Testis (tissue), 3 donors: ENCODE data around the gene VWA8. TPM values are rescaled to one million over a fixed set of nuclear protein-coding genes. Genes with fewer than 3 reads are reported as not detected.
"Not testable (repeated sequence)": the region's sequence is repeated elsewhere in the genome, so short reads cannot be mapped to it uniquely, and the experiment has no call there.

Source experiments
- DNase-seq: peaks from one replicate; pipeline ENCODE4 v3.0.0-alpha.2; 2019
- H3K27ac ChIP-seq, 2 donors: fragments of 200-600 bp; sonication (generic); one replicate each; pipeline ENCODE4 v1.5.1; 2019
- H3K27me3 ChIP-seq: fragments of 200-600 bp; sonication (generic); one replicate; pipeline ENCODE4 v1.5.1; 2019
- H3K36me3 ChIP-seq: fragments of 200-600 bp; sonication (generic); one replicate; pipeline ENCODE4 v1.5.1; 2017; ENCODE audit warnings: low read depth; ENCODE audit errors: missing control alignments
- H3K4me1 ChIP-seq: fragments of 200-600 bp; sonication (generic); one replicate; pipeline ENCODE4 v1.5.1; 2019
- H3K4me3 ChIP-seq, 2 donors: fragments of 200-600 bp; sonication (generic); one replicate each; pipeline ENCODE4 v1.5.1; 2017 to 2019
- H3K9me3 ChIP-seq: fragments of 200-600 bp; sonication (generic); one replicate; pipeline ENCODE4 v1.5.1; 2017
- CTCF ChIP-seq, 3 experiments: fragments of 450-650 bp in 2 of 3; fragments of 200-600 bp in 1 of 3; sonication (generic) in 1 of 3; IDR thresholded peaks; one replicate each; pipeline ENCODE4 v1.5.1; 2016 to 2019; ENCODE audit warnings: antibody characterized with exemption in 3 of 3, mild to moderate bottlenecking in 2 of 3, moderate library complexity in 1 of 3
- POLR2A ChIP-seq: fragments of 450-650 bp; IDR thresholded peaks from one replicate; pipeline ENCODE4 v1.6.1; 2017; ENCODE audit warnings: antibody characterized with exemption, mild to moderate bottlenecking, moderate library complexity
- WGBS, 2 donors: methylation state at CpG; one replicate each; pipeline ENCODE4 v1.1.5; 2018; 5-methylcytosine and 5-hydroxymethylcytosine counted together
- intact Hi-C: fragments of 100-400 bp; cut with DNase I; formaldehyde crosslinking; loops from one replicate; pipeline ENCODE4 v1.15.1; 2023; ENCODE audit warnings: low total_unique reads
- polyA plus RNA-seq: library from polyadenylated mRNA; stranded (reverse); fragments of 350-450 nt; fragmentation: Illumina TruSeq; extraction: RNeasy Lipid Tissue Mini Kit (QIAGEN cat#74804); gene quantifications from one replicate; pipeline ENCODE4 v1.2.3, GENCODE V29; 2014; ENCODE audit warnings: low read depth, low replicate concordance; ENCODE audit not compliant: insufficient read depth
- total RNA-seq, 2 donors: library from RNA; depleted of rRNA; stranded (reverse); fragments of >200 nt; gene quantifications; one replicate each; pipeline ENCODE4 v1.2.3, GENCODE V29; 2016

VWA8 gene
- total and polyA plus RNA-seq, 3 donors from 2014 or later, result 6.9 to 27.1 (median 15.2) TPM

DNA sequence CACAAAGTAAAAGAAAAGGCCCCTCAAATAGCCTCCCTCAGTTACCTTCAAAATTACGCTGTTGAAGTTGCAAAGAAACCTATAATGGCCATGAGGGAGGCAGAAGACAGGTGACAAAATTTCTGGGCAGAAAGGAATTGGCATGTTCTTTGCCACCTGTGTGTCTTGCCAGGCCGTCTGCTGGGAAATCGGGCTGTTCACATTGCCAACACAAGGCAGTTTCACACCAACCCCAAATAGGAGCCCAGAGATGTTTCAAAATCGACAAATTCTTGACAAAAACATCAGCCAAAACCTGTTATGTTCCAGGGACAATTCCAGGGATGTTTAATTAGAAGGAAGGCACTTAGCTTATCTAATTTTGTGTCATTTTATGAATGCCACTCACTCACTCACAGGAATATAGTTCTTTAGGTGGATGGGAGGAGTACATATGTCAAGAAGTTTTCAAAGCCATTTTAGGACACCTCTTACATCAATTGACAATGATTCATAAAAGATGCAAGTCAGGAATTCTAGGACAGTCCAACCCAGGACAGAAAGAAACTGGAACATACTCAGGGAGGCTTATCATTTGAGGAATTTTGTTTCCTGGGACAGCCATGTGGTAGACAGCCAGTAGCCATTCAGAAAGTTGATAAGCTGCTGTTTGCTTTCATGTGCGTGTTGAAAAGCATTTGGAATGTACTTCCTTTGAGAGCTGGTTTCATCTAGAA, 339.0 kb downstream of the VWA8 start:
- H3K27me3 ChIP-seq, result no peaks in the 10 kb centered on the region
- intact Hi-C loops, result no loop called here
- H3K4me3 ChIP-seq, result no peak overlapping the region
- no peaks in the 10 kb centered on the region for H3K4me1 ChIP-seq
- TF ChIP-seq CTCF (IDR thresholded peaks at IDR 0.05), result no peak
- no peak for TF ChIP-seq POLR2A
- 78 to 83% methylated on average over 5 of the region's 5 CpGs for WGBS, 2 donors
- no peaks in the 10 kb centered on the region for H3K36me3 ChIP-seq
- no peaks in the 10 kb centered on the region for H3K9me3 ChIP-seq
- H3K27ac ChIP-seq, result no peak overlapping the region
- DNase-seq, result no peak

- intact Hi-C loops, H3K9me3 ChIP-seq, H3K4me3 ChIP-seq, H3K27ac ChIP-seq, H3K4me1 ChIP-seq, H3K27me3 ChIP-seq, DNase-seq, H3K36me3 ChIP-seq: not testable (repeated sequence)
- WGBS, 2 donors, result 89 to 95% methylated on average over 5 of the region's 5 CpGs
These were observed 343.3 kb downstream of the VWA8 start for GRCh38 chr13:41617633-41618032.

- no peaks in the 10 kb centered on the region for H3K36me3 ChIP-seq
- H3K27me3 ChIP-seq, result no peaks in the 10 kb centered on the region
- H3K9me3 ChIP-seq, result no peaks in the 10 kb centered on the region
- H3K4me1 ChIP-seq, result peaks cover 7% of the 10 kb centered on the region
- TF ChIP-seq CTCF (IDR thresholded peaks at IDR 0.05) (no peak), POLR2A (no peak)
- H3K4me3 ChIP-seq, result no peak overlapping the region
- WGBS, 2 donors, result 59 to 69% methylated on average over 3 of the region's 3 CpGs
- no peak overlapping the region for H3K27ac ChIP-seq
- intact Hi-C loops, result no loop called here
- no peak for DNase-seq
These were observed 344.8 kb downstream of the VWA8 start for GRCh38 chr13:41616151-41616550.

- no peak overlapping the region for H3K27ac ChIP-seq
- no peak for TF ChIP-seq CTCF (IDR thresholded peaks at IDR 0.05)
- no peak for TF ChIP-seq POLR2A
- no peaks in the 10 kb centered on the region for H3K27me3 ChIP-seq
- H3K4me1 ChIP-seq, result peaks cover 7% of the 10 kb centered on the region
- H3K36me3 ChIP-seq, result no peaks in the 10 kb centered on the region
- no peak for DNase-seq
- intact Hi-C loops, result no loop called here
- no peaks in the 10 kb centered on the region for H3K9me3 ChIP-seq
- no peak overlapping the region for H3K4me3 ChIP-seq
These were observed 345.4 kb downstream of the VWA8 start for GRCh38 chr13:41615528-41615855.

DNA sequence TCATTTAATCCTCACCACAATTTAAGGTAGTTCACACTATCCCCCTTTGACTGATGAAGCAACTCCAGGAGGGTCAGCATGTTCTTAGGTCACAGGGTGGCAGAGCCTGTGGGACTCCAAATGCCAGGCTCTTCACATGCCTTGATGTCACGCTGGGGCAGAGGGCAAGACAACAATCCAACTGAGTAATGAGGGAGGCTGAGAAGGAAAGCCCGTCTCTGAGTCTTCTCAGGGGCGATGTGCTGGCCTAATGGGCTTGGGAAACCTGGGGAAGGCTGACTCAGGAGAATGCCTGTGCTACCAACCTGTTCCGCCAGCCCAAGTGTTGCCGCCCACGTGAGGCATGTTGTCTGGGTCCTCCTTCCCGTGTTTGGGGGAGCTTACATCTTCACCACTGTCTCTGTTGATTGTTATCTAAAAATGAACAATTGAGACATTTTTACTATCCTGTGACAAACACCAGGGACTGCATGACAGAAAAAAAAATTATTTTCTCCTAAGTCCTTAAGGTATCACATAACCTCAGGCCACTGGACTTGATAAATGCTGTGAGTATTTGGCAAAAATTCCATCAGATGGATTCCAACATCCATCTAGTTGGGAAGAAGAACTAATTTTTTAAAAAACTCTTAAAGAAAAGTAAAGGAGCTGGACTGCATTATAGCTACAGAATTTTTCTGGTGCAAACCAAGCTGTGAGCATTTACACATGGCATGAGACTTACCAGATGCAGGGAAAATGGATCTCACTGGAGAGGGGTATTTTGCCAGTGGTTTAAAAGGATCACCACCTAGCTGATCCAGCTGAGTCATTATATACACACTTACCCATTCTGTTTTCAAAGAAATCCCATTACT, 346.0 kb downstream of the VWA8 start:
- Histone ChIP-seq H3K9me3 (no peaks in the 10 kb centered on the region), H3K36me3 (no peaks in the 10 kb centered on the region), H3K27ac (peak overlapping the region in 1 of 2 donors; percentile 26), H3K27me3 (no peaks in the 10 kb centered on the region), H3K4me3 (no peak overlapping the region), H3K4me1 (peaks cover 7% of the 10 kb centered on the region)
- no peak for TF ChIP-seq CTCF (IDR thresholded peaks at IDR 0.05)
- no peak for TF ChIP-seq POLR2A
- WGBS, 2 donors, result 83 to 84% methylated on average over 7 of the region's 7 CpGs
- no peak for DNase-seq
- intact Hi-C loops, result no loop called here
